Smooth muscle cell (in vitro differentiated cells): ENCODE results near the gene TP53RK. TPM values are rescaled to one million over a fixed set of nuclear protein-coding genes. Genes with fewer than 3 reads are reported as not detected.

Source experiments
- DNase-seq: peaks from one replicate; lab custom pipeline; 2025; ENCODE audit not compliant: unreplicated experiment; lab: John Stamatoyannopoulos, UW
- H2AFZ ChIP-seq: fragments of 200-600 bp; sonication (generic); 2 replicates; pipeline ENCODE4 v1.6.0; 2016; ENCODE audit warnings: antibody characterized with exemption, low read depth, mild to moderate bottlenecking
- H3F3A ChIP-seq: fragments of 200-600 bp; sonication (generic); 2 replicates; pipeline ENCODE4 v1.6.0; 2017; ENCODE audit warnings: antibody characterized with exemption, low read depth
- H3K27ac ChIP-seq: fragments of 200-600 bp; sonication (generic); 2 replicates; pipeline ENCODE4 v1.5.1; 2016; ENCODE audit warnings: low read depth, mild to moderate bottlenecking
- H3K27me3 ChIP-seq: fragments of 200-600 bp; sonication (generic); 2 replicates; pipeline ENCODE4 v1.6.1; 2016; ENCODE audit warnings: low read depth, mild to moderate bottlenecking
- H3K36me3 ChIP-seq: fragments of 200-600 bp; sonication (generic); 2 replicates; pipeline ENCODE4 v1.5.1; 2016; ENCODE audit warnings: low read depth
- H3K4me1 ChIP-seq: fragments of 200-600 bp; sonication (generic); 2 replicates; pipeline ENCODE4 v1.5.1; 2016; ENCODE audit warnings: low read depth
- H3K4me2 ChIP-seq: fragments of 200-600 bp; sonication (generic); 2 replicates; pipeline ENCODE4 v1.6.0; 2016; ENCODE audit warnings: mild to moderate bottlenecking
- H3K4me3 ChIP-seq: fragments of 200-600 bp; sonication (generic); 2 replicates; pipeline ENCODE4 v1.5.1; 2016; ENCODE audit warnings: mild to moderate bottlenecking
- H3K79me2 ChIP-seq: fragments of 200-600 bp; sonication (generic); 2 replicates; pipeline ENCODE4 v1.6.0; 2016; ENCODE audit warnings: low read depth, mild to moderate bottlenecking
- H3K9ac ChIP-seq: fragments of 200-600 bp; sonication (generic); 2 replicates; pipeline ENCODE4 v1.6.0; 2016; ENCODE audit warnings: low read depth
- H3K9me3 ChIP-seq: fragments of 200-600 bp; sonication (generic); replicated peaks from 2 replicates; pipeline ENCODE4 v1.5.1; 2016; ENCODE audit warnings: low read depth
- H4K20me1 ChIP-seq: fragments of 200-600 bp; sonication (generic); 2 replicates; pipeline ENCODE4 v1.6.0; 2016; ENCODE audit warnings: low read depth
- CTCF ChIP-seq: fragments of 200-600 bp; sonication (generic); IDR thresholded peaks from 2 replicates; pipeline ENCODE4 v1.5.1; 2017; ENCODE audit warnings: borderline replicate concordance, mild to moderate bottlenecking, antibody characterized with exemption; ENCODE audit not compliant: insufficient read depth, poor library complexity, severe bottlenecking
- WGBS: methylation state at CpG from one replicate; pipeline ENCODE4 v1.1.7; 2016; ENCODE audit warnings: low lambda C conversion rate; 5-methylcytosine and 5-hydroxymethylcytosine counted together
- polyA plus RNA-seq: library from polyadenylated mRNA; unstranded; fragments of >200 nt; fragmentation: Nextera tagmentation; extraction: Ambion mirVana; gene quantifications from 2 replicates; pipeline ENCODE4 v1.2.1, GENCODE V29; 2016
- total RNA-seq: library from RNA; depleted of rRNA; stranded (reverse); fragments of >200 nt; gene quantifications from 2 replicates; pipeline ENCODE4 v1.2.3, GENCODE V29; 2014

TP53RK gene
- total and polyA plus RNA-seq, 2 experiments from 2014 or later, result 26.5 to 30.9 TPM

DNA sequence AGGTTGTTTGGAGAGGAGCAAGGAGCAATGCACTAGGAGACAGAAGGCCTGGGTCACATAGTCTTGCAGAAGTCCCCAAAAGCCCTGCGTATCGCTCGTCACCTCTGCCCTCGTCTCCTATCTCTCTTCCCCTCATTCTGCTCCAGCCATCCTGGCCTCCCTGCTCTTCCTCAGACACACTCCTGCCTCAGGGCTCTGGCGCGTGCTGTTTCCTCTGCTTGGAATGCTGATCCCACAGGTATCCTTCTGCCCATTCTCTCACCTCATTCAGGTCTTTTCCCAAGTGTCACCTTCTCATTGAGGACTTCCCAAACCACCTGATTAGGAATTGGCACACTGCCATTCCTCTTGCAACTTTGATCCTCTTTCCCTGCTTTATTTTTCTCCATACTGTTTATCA, 11.2 kb upstream of the TP53RK start:
- Histone ChIP-seq H3K27ac (no peak overlapping the region), H3K27me3 (no peaks in the 10 kb centered on the region), H3K4me3 (no peak overlapping the region), H3K9ac (no peak overlapping the region), H3K36me3 (no peaks in the 10 kb centered on the region), H2AFZ (no peak overlapping the region), H3K79me2 (no peaks in the 10 kb centered on the region), H3F3A (peaks cover 11% of the 10 kb centered on the region), H3K4me1 (peaks cover 28% of the 10 kb centered on the region), H3K9me3 (no peaks in the 10 kb centered on the region), H4K20me1 (no peaks in the 10 kb centered on the region), H3K4me2 (no peak overlapping the region)
- 88% methylated on average over 6 of the region's 6 CpGs for WGBS
- TF ChIP-seq CTCF, result no peak
- no peak for DNase-seq

DNA sequence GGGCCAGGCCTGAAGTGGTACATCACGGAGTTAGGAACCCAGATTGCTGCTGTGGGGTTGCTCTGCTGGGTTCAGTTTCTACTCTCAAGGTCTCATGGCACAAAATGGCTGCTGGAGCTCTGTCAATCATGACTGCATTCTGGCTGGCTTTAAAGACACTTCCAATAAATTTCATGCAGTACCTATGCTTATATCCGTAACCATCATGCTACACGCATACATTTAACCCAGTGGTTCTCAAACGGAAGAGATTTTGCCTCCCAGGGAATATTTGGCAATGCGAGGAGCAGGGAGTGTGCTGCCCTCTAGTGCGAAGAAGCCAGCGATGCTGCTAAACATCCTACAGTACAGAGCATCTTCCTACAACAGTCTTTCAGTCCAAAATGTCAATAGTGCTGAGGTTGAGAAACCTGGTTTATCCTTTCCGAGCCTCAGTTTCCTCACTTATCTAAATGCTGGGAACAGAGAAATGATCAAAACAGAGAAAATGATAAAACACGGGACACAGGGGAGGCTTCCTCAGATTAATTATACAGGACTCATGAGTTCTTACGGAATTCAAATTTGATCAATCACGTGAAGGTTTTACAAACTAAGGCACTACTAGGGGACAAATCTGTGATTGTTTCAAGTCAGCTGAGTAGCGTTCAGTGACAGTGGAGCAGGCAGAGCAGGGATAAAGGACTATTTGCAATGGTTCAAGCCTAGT, 10.6 kb upstream of the TP53RK start:
- H3K27me3 ChIP-seq, result no peaks in the 10 kb centered on the region
- peaks cover 30% of the 10 kb centered on the region for H3K4me1 ChIP-seq
- no peak overlapping the region for H3K4me3 ChIP-seq
- DNase-seq, result no peak
- H3K79me2 ChIP-seq, result no peaks in the 10 kb centered on the region
- no peaks in the 10 kb centered on the region for H3K36me3 ChIP-seq
- no peaks in the 10 kb centered on the region for H4K20me1 ChIP-seq
- no peaks in the 10 kb centered on the region for H3K9me3 ChIP-seq
- peak; percentile 51 for TF ChIP-seq CTCF
- peaks cover 15% of the 10 kb centered on the region for H3F3A ChIP-seq
- WGBS, result 51% methylated on average over 12 of the region's 12 CpGs
- no peak overlapping the region for H3K4me2 ChIP-seq
- no peak overlapping the region for H3K9ac ChIP-seq
- H2AFZ ChIP-seq, result no peak overlapping the region
- H3K27ac ChIP-seq, result no peak overlapping the region

GRCh38 chr20:46698788-46699187, 9.5 kb upstream of the TP53RK start:
- TF ChIP-seq CTCF, result no peak
- Histone ChIP-seq H3K36me3 (no peaks in the 10 kb centered on the region), H3K4me1 (peaks cover 23% of the 10 kb centered on the region), H3K9me3 (no peaks in the 10 kb centered on the region), H3K79me2 (no peaks in the 10 kb centered on the region), H4K20me1 (no peaks in the 10 kb centered on the region), H3K4me3 (no peak overlapping the region), H3K27ac (no peak overlapping the region), H3K9ac (no peak overlapping the region), H3F3A (peaks cover 15% of the 10 kb centered on the region), H2AFZ (no peak overlapping the region), H3K27me3 (no peaks in the 10 kb centered on the region), H3K4me2 (no peak overlapping the region)
- WGBS, result 89% methylated on average over 2 of the region's 2 CpGs
- no peak for DNase-seq

GRCh38 chr20:46696791-46697279, 7.6 kb upstream of the TP53RK start:
- H3K4me3 ChIP-seq, result no peak overlapping the region
- H4K20me1 ChIP-seq, result no peaks in the 10 kb centered on the region
- peak overlapping the region; percentile 88 for H3K9ac ChIP-seq
- peaks cover 23% of the 10 kb centered on the region for H3K4me1 ChIP-seq
- WGBS, result 51% methylated on average over 3 of the region's 3 CpGs
- no peak overlapping the region for H2AFZ ChIP-seq
- H3K27ac ChIP-seq, result peak overlapping the region; percentile 99
- H3F3A ChIP-seq, result peaks cover 15% of the 10 kb centered on the region
- no peak for TF ChIP-seq CTCF
- no peak for DNase-seq
- H3K36me3 ChIP-seq, result no peaks in the 10 kb centered on the region
- no peaks in the 10 kb centered on the region for H3K79me2 ChIP-seq
- H3K4me2 ChIP-seq, result peak overlapping the region; percentile 76
- no peaks in the 10 kb centered on the region for H3K9me3 ChIP-seq
- H3K27me3 ChIP-seq, result no peaks in the 10 kb centered on the region
